Ureter (tissue), 1 donor: ENCODE results near the gene AP1G1. TPM values are rescaled to one million over a fixed set of nuclear protein-coding genes. Genes with fewer than 3 reads are reported as not detected.
"Not testable (repeated sequence)": the region's sequence is repeated elsewhere in the genome, so short reads cannot be mapped to it uniquely, and the experiment has no call there.

ENCODE experiments used
- DNase-seq: peaks from one replicate; pipeline ENCODE4 v3.0.0-alpha.2; 2020; ENCODE audit warnings: low spot score
- total RNA-seq: library from RNA; stranded (reverse); gene quantifications from one replicate; pipeline ENCODE4 v1.2.4, GENCODE V29; 2023
- donor health status: DM: yes; HTN: yes; CAD: no.

AP1G1 gene
- 117 TPM for total RNA-seq

DNA sequence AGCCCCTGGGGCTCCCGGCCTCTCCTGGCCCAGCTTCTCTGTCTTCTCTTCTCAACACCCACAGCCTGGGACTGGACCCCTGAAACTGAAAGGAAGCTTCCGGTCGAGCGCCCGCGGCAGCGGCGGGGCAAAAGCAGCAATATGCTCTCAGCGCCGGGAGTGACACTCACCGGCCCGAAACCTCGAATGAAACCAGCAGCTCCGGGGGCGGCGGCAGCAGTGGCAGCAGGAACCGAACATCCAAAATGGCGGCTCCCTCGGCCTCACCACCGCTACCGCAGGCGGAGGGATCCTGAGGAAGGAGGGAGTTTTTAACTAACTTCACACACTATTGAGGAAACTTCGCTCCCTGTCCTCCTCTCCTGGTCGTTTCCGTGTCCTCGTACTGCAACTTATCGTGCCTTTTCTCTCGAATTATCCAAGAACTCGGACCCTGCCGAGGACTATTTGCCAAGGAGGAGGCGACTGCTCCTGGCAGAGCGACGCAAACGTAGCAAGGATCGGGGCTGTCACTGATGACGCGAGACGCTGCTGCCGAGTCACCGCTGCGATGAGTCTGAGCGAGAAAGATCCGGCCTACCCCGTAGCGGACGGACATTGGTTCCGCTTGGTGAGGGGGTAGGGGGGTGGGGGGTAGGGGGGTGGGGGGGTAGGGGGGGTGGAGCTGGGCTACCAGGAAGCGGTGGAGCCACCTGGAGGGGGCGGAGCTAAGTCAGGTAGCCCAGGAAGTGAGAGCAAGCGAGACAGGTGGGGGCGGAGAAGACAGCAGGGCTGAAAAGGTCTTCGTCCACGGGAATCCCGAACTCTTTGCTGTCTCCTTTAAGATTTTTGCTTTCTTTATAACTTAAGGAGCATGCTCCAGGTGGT, at the start of gene AP1G1:
AP1G1 (minus strand) TSS at position 242 of the 867 bp plus-strand sequence. CDS start 19,355 bp downstream, outside the sequence.
- DNase-seq = peak; percentile 96

GRCh38 chr16:71855937-71856662, 47.5 kb upstream of the AP1G1 start:
- DNase-seq = no peak

- DNase-seq = no peak
Measured at GRCh38 chr16:71854369-71854948, 45.8 kb upstream of the AP1G1 start.

DNA sequence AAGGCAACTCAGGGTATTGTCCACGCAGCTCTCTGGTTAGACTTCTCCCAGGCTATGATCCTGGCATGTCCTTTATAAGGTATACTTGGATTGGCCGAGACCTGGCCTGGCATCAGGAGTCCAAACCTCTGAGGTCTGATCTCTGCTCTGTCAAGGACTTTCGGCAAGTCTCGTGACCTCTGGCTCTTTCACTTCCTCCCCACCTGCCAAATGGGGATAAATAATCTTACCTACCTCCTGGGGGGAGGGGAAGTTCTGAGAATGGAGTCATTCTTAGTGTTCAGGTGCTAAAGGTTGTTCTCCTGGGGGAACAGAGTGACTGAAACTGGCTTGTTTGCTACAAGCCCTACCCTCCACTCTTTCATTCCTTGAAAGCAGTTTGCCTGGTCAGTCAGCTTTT, 44.8 kb upstream of the AP1G1 start:
- DNase-seq = no peak

GRCh38 chr16:71852561-71852960, 43.9 kb upstream of the AP1G1 start:
- no peak for DNase-seq

DNA sequence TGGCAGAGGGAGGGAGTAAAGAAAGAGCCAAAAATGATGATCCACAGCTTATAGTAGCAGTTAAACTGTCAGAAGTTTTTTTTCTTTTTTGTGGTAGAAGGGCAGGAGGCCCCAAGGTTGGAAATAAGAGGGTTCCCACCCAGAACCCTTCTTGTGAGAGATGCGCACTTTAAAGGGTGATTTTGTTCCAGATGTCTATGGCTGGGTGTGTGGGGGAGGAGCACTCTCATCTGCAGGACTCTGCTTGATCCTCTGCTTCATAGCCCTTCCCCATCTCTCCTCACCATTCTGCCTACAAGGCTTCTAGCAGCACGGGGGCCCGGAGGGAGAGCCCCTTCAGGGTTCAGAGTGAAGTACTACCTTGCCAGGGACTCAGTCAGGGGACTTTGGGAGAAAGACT, 43.5 kb upstream of the AP1G1 start:
- no peak for DNase-seq

DNA sequence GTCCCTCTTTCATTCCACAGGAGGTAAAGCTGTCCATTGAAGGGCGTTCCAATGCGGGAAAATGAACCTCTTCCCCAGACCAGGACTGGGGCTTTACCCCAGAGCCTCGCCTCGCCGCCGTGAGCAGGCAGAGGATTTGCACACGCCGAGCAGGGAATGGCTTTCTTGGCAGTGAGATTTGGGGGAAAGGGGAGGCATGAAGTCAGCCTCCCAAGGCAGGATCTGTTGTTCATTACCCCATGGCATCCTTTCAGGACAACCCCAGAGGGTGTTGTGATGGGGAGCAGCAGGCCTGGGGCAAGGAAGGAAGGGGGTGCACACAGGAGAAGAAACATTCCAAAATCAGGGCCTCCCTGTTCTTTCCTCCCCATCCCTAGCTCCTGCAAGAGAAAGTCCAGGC, 43.1 kb upstream of the AP1G1 start:
- DNase-seq = no peak

DNA sequence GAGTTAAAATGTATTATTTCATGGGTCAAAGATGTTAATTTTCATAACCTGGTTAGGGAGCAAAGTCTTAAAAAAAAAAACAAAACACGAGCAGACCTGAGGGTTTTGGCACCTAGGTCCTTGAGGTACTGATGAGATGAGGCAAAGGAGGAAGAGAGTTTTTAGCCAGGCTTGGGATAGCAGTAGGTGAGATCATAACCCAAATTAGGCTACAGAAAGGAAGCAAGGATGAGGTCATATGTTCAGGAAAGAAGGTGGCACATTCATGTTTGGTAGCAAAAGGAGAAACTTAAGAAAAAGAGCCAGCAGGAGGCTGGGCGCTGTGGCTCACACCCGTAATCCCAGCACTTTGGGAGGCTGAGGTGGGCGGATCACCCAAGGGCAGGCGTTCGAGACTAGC, 40.0 kb upstream of the AP1G1 start:
- no peak for DNase-seq

GRCh38 chr16:71847096-71847495, 38.5 kb upstream of the AP1G1 start:
- no peak for DNase-seq

- no peak for DNase-seq
Measured at GRCh38 chr16:71846431-71846830, 37.8 kb upstream of the AP1G1 start.

DNA sequence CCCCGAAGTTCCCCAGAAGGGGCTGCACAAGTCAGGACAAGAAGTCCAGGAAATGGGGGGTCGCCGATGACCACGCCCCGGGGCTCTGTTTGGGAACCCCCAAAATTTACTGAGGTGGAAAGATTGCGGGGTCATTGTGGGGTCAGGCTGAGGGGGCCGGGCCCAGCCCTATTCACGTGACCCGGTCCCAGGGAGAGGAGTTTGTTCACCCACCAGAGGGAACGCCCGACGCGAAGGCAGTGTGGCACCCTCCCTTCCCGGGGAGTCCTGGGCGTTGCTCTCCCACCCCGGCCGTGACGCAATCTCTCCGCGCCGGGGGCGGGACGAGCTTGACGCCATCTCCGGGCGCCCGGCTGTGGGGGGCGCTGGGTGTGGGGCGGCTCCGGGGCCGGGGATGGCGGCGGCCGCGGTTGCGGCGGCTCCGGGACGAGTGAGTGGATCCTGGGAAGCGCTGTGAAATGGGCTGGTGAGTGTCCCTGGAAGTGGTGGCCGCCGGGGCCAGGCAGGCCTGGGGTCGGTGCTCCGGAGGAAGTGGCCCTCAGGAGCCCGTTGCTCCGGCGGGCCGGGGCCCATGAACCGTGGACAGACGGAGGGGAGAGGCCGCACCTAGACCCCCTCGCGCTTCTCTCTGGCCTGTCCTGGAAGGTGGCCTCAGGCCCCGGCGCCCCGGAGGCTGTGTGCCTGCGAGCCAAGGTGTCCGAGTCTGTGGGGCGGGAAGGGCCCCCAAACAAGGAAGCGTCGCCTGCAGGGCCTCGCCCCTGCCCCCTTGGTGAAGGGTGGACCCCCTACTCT, 37.2 kb upstream of the AP1G1 start, which contains the start of gene ATXN1L:
ATXN1L (plus strand) TSS at position 338 of the 792 bp plus-strand sequence. CDS start 3,765 bp downstream, outside the sequence.
- DNase-seq = peak; percentile 92

DNA sequence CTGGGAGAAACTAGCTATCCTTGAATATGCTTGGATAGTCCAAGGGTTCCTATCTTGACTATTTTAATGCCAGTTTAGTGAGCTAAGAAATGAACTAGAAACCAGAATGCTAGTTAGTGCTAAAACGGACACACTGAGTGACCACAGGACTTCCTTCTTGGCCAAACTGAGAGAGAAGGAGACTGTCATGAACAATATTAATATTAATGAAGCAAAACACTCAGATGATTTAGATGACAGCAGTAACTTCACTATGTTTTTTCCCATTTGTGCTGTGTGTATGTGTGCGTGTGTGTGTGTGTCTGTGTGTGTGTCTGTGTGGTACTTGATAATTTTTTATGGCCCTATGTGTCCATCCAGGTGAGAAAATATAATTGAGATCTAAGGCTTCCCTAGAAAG, 34.9 kb upstream of the AP1G1 start:
- no peak for DNase-seq

- DNase-seq = no peak
Measured at GRCh38 chr16:71840052-71840451, 31.4 kb upstream of the AP1G1 start.

- no peak for DNase-seq
Measured at GRCh38 chr16:71837150-71837549, 28.5 kb upstream of the AP1G1 start.

DNA sequence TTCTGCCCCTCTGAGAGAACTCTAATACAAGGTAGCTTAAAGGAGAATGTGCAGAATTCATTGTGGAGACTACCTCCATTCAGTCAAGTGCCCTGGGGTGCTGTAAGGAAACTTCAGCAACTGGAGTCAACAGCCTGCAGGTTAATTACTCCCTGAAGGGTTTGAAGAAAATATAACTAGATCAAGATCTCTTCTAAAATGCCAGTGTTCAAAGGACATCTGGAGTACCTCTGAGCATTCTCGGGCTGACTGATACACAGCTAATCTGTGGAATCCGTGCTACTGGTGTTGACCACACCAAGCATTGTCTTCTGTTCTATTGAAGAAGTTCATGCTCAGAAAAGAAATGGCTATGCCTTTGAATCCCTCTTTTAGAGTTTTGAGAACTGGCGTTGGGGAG, 25.7 kb upstream of the AP1G1 start:
- DNase-seq = no peak

DNA sequence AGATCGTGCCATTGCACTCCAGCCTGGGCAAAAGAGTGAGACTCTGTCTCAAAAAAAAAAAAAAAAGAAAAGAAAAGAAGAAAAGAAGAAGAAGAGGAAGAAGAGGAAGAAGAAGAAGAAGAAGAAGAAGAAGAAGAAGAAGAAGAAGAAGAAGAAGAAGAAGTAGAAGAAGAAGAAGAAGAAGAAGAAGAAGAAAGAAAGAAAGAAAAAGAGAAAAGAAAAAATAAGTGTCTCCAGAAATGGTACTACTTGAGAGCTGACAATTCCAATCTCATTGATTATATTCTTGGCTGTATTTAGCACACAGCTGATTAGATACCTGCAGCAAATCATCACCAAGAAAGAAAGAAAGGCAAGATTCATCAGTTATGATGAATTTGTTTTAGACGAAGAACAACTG, 23.5 kb upstream of the AP1G1 start:
- not testable (repeated sequence) for DNase-seq

DNA sequence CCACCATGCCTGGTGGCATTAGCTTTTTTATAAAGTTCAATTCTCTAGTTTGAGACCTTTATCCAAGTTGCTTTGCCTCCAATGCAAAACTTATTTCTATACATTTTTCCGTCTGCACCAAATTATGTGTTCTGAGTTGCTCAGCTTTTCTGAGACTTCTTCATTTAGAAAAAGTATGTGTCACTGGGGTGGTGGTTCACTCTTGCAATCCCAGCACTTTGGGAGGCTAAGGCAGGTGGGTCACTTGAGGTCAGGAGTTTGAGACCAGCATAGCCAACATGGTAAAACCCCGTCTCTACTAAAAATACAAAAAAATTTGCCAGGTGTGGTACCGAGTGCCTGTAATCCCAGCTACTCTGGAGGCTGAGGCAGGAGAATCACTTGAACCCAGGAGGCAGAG, 23.1 kb upstream of the AP1G1 start:
- not testable (repeated sequence) for DNase-seq

DNA sequence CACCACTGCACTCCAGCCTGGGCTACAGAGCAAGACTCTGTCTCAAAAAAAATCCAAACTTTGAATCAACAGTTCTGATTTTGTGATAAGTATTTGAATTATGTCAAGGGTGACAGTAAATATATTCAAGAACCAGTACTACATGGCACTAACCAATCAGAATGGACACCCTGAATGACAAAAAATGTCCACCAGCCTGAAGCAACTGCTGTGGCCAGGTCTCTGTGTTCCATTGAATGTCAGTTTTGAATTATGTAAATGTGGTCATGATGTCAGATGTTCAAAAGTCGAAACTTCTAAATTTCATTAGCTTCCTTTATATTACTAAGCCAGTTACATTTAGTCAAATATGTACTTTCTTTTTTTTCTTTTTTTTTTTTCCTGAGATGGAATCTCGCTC, 21.7 kb upstream of the AP1G1 start:
- no peak for DNase-seq

GRCh38 chr16:71826533-71827017, 17.9 kb upstream of the AP1G1 start:
- DNase-seq = no peak

GRCh38 chr16:71817155-71817500, 8.5 kb upstream of the AP1G1 start:
- not testable (repeated sequence) for DNase-seq

DNA sequence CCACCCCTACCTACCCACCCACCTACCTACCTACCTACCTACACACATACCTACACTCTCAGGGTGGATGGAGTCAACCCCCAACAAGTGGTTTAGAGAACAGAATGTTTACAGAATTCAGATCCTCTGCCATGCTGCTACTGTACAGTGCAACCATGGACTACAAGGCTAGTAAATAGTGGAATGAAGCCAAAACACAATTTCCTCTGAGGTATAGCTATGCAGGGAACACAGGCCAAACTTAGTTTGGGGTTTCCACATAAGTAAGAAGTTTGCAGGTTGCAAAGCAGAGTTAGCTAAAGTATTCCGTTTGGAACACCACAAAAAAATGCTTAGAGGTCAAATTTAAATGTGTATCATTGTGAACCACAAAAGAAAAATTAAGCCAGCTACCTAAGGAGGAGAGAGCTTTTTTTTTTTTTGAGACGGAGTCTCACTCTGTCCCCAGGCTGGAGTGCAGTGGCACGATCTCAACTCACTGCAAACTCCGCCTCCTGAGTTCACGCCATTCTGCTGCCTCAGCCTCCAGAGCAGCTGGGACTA, 2.7 kb upstream of the AP1G1 start:
- peak; percentile 19 for DNase-seq
